ENCODE results near the gene RNF5.
"Not testable (repeated sequence)": the region's sequence is repeated elsewhere in the genome, so short reads cannot be mapped to it uniquely, and the experiment has no call there.

The RNF5 gene

GRCh38 chr6:32176476-32177182 lies 1.6 kb upstream of the RNF5 start:
- no peak for DNase-seq

- DNase-seq: no peak
Measured at GRCh38 chr6:32177183-32177787, 920 bp upstream of the RNF5 start.

- DNase-seq: no peak
Measured at GRCh38 chr6:32178547-32179440, 589 bp downstream of the RNF5 start.

GRCh38 chr6:32179766-32180405 lies 1.7 kb downstream of the RNF5 start:
- DNase-seq: no peak

- no peak for DNase-seq
Measured at GRCh38 chr6:32181148-32181702, 3.0 kb downstream of the RNF5 start.

- DNase-seq: no peak
Measured at GRCh38 chr6:32181915-32182529, 3.8 kb downstream of the RNF5 start.

GRCh38 chr6:32182555-32182981 lies 4.4 kb downstream of the RNF5 start:
- no peak for DNase-seq

GRCh38 chr6:32183030-32183429 lies 4.8 kb downstream of the RNF5 start:
- no peak for DNase-seq

- no peak for DNase-seq
Measured at GRCh38 chr6:32183483-32184083, 5.4 kb downstream of the RNF5 start.

- DNase-seq: no peak
Measured at GRCh38 chr6:32184084-32184640, 6.0 kb downstream of the RNF5 start, which contains the start of gene AGER. AGER (minus strand) TSS chr6:32184253; CDS start chr6:32184222, 31 bp downstream.

GRCh38 chr6:32185681-32186131 lies 7.5 kb downstream of the RNF5 start:
- DNase-seq: peak; percentile 56 to 77

- not testable (repeated sequence) for DNase-seq
Measured at GRCh38 chr6:32186151-32186840, 8.1 kb downstream of the RNF5 start.

- no peak for DNase-seq
Measured at GRCh38 chr6:32187009-32187709, 9.0 kb downstream of the RNF5 start.

GRCh38 chr6:32187725-32188380 lies 9.6 kb downstream of the RNF5 start:
- not testable (repeated sequence) for DNase-seq

GRCh38 chr6:32188381-32189068 lies 10.3 kb downstream of the RNF5 start:
- DNase-seq: no peak

- DNase-seq: no peak
Measured at GRCh38 chr6:32189069-32189741, 11.0 kb downstream of the RNF5 start.

- no peak for DNase-seq
Measured at GRCh38 chr6:32189742-32190053, 11.5 kb downstream of the RNF5 start.
